ENCODE results near the gene PPFIA3.
A peak's percentile ranks its signal among the peaks of the same experiment; 100 is the strongest.
"Not testable (repeated sequence)": the region's sequence is repeated elsewhere in the genome, so short reads cannot be mapped to it uniquely, and the experiment has no call there.

Gene PPFIA3

DNA sequence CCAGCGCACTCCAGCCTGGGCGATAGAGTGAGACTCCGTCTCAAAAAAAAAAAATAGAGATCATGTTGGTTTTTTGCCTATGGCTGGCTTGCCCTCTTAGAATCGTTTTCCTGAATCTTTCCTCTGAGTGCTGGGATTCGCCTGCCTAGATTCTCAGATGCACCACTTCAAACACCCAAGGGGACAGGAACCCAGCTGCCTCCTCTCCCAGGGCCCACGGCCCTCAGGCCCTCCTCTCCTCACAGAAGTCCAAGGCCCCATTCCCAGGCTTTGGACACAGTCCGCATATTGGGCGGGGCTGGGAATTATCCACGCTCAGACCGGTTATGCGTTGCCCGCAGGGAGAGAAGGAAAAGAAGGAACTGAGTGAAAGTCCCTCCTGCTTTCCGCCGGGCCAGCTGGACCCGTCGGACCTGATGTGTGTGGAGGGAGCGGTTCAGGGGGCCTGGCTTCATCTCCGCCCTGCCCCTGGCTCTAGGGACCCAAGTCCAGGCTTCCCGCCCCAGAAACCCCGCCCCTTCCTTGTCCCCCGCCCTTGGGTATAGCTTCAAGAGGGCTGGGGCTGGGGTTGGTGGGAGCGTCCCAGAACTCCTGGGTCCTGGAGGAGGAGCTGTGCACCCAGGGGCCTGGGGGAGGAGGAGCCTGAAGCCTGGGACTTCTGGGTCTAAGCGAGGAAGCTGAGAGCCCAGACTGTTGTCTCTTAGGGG is 5.8 kb downstream of the PPFIA3 start:
- DNase-seq (ENCODE audit: low read depth), result no peak

GRCh38 chr19:49126575-49126974 is 7.2 kb downstream of the PPFIA3 start:
- DNase-seq (ENCODE audit: low read depth), result no peak

DNA sequence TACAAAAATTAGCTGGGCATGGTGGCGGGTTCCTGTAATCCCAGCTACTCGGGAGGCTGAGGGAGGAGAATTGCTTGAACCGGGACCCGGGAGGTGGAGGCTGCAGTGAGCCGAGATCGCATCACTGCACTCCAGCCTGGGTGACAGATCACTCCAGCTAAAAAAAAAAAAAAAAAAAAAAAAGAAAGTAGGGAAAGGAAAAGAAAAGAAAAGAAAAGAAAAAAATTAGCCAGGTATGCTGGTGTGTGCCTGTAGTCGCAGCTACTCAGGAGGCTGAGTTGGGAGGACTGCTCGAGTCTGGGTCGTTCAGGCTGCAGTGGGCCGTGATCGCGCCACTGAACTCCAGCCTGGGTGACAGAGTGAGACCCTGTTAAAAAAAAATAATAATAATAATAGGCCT is 7.9 kb downstream of the PPFIA3 start:
- DNase-seq (ENCODE audit: low read depth), result not testable (repeated sequence)

GRCh38 chr19:49127674-49128544 is 8.6 kb downstream of the PPFIA3 start:
- peak; percentile 97 for DNase-seq (ENCODE audit: low read depth)

DNA sequence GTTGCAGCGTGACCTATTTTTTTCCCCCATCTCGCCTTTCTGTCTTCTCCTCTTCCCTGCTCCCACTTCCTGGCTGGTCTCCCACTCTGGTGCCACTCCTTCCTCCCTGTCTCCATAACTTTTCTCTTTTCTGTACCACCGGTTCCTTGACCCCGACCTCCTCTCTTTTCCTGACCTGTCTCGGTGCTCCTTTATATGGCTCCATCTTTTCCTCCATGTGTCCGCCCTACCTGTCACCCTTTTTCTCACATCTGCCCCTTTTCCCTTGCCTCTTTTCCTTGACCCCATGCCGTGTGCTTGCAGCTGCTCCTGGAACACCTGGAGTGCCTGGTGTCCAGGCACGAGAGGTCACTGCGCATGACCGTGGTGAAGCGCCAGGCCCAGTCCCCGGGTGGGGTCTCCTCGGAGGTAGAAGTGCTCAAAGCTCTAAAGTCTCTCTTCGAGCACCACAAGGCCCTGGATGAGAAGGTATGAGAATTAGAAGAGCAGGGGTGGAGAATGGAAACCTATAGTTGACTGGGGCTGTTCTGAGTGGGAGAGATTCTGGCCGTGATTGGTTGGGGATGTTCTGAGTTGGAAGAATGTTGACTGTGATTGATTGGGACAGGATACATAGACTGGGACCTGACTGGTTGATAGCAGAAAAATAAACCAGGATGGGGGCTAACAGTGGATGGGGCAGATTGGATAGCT is 9.3 kb downstream of the PPFIA3 start:
- DNase-seq (ENCODE audit: low read depth), result no peak

DNA sequence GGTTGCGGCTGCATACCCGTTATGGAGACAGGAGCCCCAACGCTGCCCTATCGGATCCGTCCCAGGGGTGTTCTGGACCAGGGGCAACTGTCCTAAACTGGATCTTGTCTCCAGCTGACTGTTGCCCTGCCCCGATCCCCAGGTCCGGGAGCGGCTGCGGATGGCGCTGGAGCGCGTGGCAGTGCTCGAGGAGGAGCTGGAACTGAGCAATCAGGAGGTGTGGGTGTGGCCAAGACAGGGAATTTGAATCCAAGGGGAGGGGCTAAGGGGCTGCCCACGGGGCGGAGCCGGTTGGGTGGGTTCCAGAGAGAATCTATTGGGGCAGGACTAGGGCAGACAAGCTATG is 9.9 kb downstream of the PPFIA3 start:
- no peak for DNase-seq (ENCODE audit: low read depth)

GRCh38 chr19:49130325-49130724 is 11.0 kb downstream of the PPFIA3 start:
- DNase-seq (ENCODE audit: low read depth), result no peak

- no peak for DNase-seq (ENCODE audit: low read depth)
These were observed 13.7 kb downstream of the PPFIA3 start for GRCh38 chr19:49132974-49133609.

DNA sequence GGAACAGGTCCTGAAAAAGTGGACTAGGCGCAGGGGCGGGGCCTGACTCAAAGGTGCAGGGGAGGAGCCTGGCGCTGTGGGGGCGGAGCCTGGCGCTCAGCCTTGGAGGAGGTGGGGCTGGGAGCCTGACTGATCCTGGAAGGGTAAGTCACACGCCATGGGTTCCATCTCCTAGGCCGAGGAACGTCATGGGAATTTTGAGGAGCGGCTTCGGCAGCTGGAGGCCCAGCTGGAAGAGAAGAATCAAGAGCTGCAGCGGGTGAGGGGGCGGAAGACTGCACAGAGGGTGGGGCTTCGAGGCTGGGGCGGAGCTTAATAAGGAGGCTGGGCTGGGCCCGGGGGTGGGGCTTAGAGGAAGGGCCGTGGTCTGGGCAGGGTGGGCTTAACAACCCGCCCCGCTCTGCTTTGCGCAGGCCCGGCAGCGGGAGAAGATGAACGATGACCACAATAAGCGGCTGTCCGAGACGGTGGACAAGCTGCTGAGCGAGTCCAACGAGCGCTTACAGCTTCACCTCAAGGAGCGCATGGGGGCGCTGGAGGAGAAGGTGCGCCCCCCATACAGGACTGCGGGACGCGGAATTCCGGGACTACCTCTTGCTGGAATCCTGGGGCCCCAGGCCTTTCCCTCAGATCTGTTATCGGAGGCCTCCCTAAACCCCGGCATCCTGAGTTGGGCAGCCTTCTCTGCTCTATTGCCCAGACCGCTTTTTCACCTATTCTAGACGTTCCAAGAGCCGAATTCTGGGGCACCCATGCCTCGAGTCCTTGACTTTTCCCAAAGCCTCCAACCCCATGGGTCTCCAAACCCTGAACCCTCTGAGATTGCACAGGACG is 14.5 kb downstream of the PPFIA3 start:
- DNase-seq (ENCODE audit: low read depth), result peak; percentile 43

DNA sequence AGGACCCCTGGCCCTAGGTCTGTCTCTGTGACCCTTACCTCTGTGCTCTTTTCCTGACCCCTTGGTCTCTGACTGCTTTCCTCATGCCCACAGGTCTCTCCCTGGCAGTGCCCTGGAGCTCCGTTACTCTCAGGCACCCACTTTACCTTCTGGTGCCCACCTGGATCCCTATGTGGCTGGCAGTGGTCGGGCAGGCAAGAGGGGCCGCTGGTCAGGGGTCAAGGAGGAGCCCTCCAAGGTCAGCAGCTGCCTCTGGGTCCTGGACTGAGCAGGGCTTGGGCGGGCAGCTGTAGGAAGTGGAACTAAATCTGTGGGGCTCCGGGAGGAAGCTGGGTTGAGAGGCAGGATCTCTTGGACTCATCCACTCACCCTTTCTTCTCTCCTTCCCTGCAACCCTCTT is 16.3 kb downstream of the PPFIA3 start:
- no peak for DNase-seq (ENCODE audit: low read depth)

- no peak for DNase-seq (ENCODE audit: low read depth)
These were observed 17.4 kb downstream of the PPFIA3 start for GRCh38 chr19:49136771-49137171.

DNA sequence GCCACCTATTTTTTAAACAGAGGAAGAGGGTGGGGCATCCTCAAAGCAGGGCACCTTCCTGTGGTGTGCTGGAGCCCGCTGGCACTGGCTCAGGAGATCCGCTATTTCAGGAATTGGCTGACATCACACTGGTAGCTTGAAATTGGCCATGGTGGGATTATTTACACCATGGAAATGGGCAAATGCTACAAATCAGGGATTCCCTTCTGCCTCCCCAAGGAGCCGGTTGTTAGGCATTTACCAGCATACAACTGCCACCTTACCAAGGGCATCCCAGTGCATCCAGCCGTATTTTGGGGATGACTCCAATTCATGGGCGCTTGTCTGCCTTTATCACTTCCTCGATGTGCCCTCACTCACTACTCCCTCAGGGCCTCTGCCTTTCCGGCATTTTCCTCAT is 21.6 kb downstream of the PPFIA3 start:
- no peak for DNase-seq (ENCODE audit: low read depth)

GRCh38 chr19:49141352-49141751 is 22.0 kb downstream of the PPFIA3 start:
- DNase-seq (ENCODE audit: low read depth), result no peak

DNA sequence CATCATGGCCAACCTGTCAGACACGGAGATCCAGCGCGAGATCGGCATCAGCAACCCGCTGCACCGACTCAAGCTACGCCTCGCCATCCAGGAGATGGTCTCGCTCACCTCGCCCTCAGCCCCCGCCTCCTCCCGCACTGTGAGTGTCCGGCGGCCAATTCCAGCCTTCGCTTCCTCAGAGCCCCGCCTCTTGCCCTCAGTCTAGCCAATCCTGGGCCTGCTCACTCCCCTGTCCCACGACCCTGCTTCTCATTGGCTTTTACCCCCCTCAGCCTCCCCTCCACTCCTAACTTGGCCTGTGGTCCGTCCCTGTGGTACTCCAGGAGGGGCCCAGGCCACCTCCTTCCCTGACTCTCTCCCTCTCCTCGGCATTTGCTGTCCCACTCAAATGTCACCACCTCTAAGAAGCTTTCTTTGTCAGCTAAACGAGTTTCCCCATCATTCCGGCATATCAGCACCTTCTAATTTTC is 23.6 kb downstream of the PPFIA3 start:
- peak; percentile 94 for DNase-seq (ENCODE audit: low read depth)

GRCh38 chr19:49145573-49146407 is 26.4 kb downstream of the PPFIA3 start:
- DNase-seq (ENCODE audit: low read depth), result peak; percentile 76

- DNase-seq (ENCODE audit: low read depth), result peak; percentile 36
These were observed 27.0 kb downstream of the PPFIA3 start for GRCh38 chr19:49146408-49146770.

- DNase-seq (ENCODE audit: low read depth), result no peak
These were observed 28.8 kb downstream of the PPFIA3 start for GRCh38 chr19:49148044-49148682.

- DNase-seq (ENCODE audit: low read depth), result peak; percentile 94
These were observed 29.7 kb downstream of the PPFIA3 start for GRCh38 chr19:49148784-49149651.

DNA sequence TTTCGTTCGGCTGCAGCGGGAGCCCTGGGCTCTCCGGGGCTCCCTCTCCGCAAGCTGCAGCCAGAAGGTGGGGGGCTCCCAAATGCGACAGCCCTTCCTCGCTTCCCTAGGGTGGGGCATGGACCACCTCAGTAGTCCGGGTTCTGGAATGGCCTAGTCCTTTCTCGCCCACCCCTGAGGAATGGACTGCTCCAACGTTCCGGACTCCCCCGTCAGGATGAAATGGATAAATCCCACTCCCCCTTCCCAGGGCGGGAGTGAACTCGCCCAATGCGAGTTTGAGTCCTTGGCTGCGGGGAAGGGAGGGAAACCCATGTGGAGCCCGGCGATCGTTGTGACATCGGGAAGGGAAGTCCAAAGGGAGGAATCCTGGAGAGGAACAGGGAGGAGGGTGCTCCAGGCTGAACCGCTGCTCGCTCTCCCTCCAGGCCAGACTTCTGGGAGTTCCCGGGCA is 30.3 kb downstream of the PPFIA3 start:
- peak; percentile 87 for DNase-seq (ENCODE audit: low read depth)

All from ELR (cell line).